ENCODE data around the gene HAND2. TPM values are rescaled to one million over a fixed set of nuclear protein-coding genes. Genes with fewer than 3 reads are reported as not detected.

Gene HAND2
- total and polyA plus RNA-seq, 7 donors, result 0.05 to 0.54 (median 0.13) TPM; not detected in 2

GRCh38 chr4:173477016-173477415 is 53.0 kb downstream of the HAND2 start:
- Histone ChIP-seq H3K36me3 (ENCODE audit: insufficient read depth in 1 of 2, low read depth in 1 of 2) (no peaks in the 10 kb centered on the region), H3K4me1 (no peaks in the 10 kb centered on the region), H3K9me3 (no peaks in the 10 kb centered on the region), H3K27ac (no peak overlapping the region), H3K4me3 (no peak overlapping the region), H3K27me3 (ENCODE audit: insufficient read depth in 3 of 3, low read length in 2 of 3) (no peaks in the 10 kb centered on the region)
- no peak for TF ChIP-seq CTCF (IDR thresholded peaks at IDR 0.05)
- no peak for DNase-seq
- intact Hi-C loops (cut with DNase I), result no loop called here
- WGBS, 3 donors, result 72 to 85% (median 83%) methylated on average over 1 of the region's 1 CpG
- ATAC-seq, result no peak

Other genes with a start within 250 kb of the HAND2 start
- 10 to 100 TPM; 14.9 to 27.2 (median 19.6) TPM for gene HMGB2, start 195.9 kb downstream of the HAND2 start, total RNA-seq
- gene HMGB2, start 195.9 kb downstream of the HAND2 start, polyA plus RNA-seq, result 10 to 100 TPM; 12.3 to 30.2 (median 27.4) TPM
- gene SAP30, start 159.3 kb downstream of the HAND2 start, total RNA-seq, result 1 to 10 TPM; 3.5 to 8.4 (median 6.4) TPM
- gene SAP30, start 159.3 kb downstream of the HAND2 start, polyA plus RNA-seq, result 10 to 100 TPM in 1 of 3 donors, 1 to 10 TPM in 2; 5.2 to 10.7 (median 7.7) TPM
- under 1 TPM in 1 of 4 donors, not detected in 3; 0.19 TPM for gene SCRG1, start 131.1 kb downstream of the HAND2 start, total RNA-seq
- gene SCRG1, start 131.1 kb downstream of the HAND2 start, polyA plus RNA-seq, result under 1 TPM in 2 of 3 donors, not detected in 1; 0.01 to 0.03 TPM

Measured in psoas muscle (tissue), 8 donors.